K562 (cell line): ENCODE results near the gene SYMPK. TPM values are rescaled to one million over a fixed set of nuclear protein-coding genes. Genes with fewer than 3 reads are reported as not detected.
A peak's percentile ranks its signal among the peaks of the same experiment; 100 is the strongest.

ENCODE experiments used
- EGR1 ChIP-seq: fragments of 450-650 bp; conservative IDR thresholded peaks from 2 replicates; pipeline ENCODE4 v1.6.1; 2017; ENCODE audit warnings: mild to moderate bottlenecking
- ETV1 ChIP-seq: fragments of 450-650 bp; conservative IDR thresholded peaks from 2 replicates; pipeline ENCODE4 v1.6.1; 2016; ENCODE audit warnings: missing genetic modification characterization, control low read depth, low read depth, missing compliant biosample characterization
- FOS ChIP-seq: IDR thresholded peaks from 3 replicates; pipeline ENCODE4 v1.6.1; 2011; ENCODE audit not compliant: insufficient read length; ENCODE audit errors: extremely low read depth
- ILF3 ChIP-seq: fragments of 450-650 bp; IDR thresholded peaks from 2 replicates; pipeline ENCODE4 v1.6.1; 2018; ENCODE audit warnings: antibody characterized with exemption, mild to moderate bottlenecking, moderate library complexity, borderline replicate concordance
- JUNB ChIP-seq: fragments of 450-650 bp; formaldehyde crosslinking; conservative IDR thresholded peaks from 2 replicates; pipeline ENCODE4 v1.4.0; 2020; ENCODE audit warnings: mild to moderate bottlenecking
- NELFE ChIP-seq: IDR thresholded peaks from 2 replicates; pipeline ENCODE4 v1.6.1; 2011; ENCODE audit warnings: mild to moderate bottlenecking; ENCODE audit not compliant: insufficient read depth, insufficient read length
- NFIC ChIP-seq: fragments of 450-650 bp; IDR thresholded peaks from 2 replicates; pipeline ENCODE4 v1.6.1; 2017; ENCODE audit warnings: mild to moderate bottlenecking, inconsistent platforms
- POU5F1 ChIP-seq: fragments of 150-350 bp; IDR thresholded peaks from 2 replicates; pipeline ENCODE4 v1.6.1; 2014; ENCODE audit warnings: borderline replicate concordance, low read length, low read depth, mild to moderate bottlenecking; ENCODE audit not compliant: partially characterized antibody
- SMARCA5 ChIP-seq: fragments of 450-650 bp; IDR thresholded peaks from 2 replicates; pipeline ENCODE4 v1.6.1; 2016
- TAL1 ChIP-seq: fragments of 450-650 bp; IDR thresholded peaks from 2 replicates; pipeline ENCODE4 v1.6.1; 2016; ENCODE audit warnings: mild to moderate bottlenecking
- U2AF2 ChIP-seq: fragments of 200-400 bp; formaldehyde crosslinking; optimal IDR thresholded peaks from 2 replicates; pipeline ENCODE3; 2017; ENCODE audit warnings: low read depth, mild to moderate bottlenecking, low read length
- ZKSCAN8 ChIP-seq: fragments of 200-800 bp; sonication (Bioruptor generic); IDR thresholded peaks from 2 replicates; pipeline ENCODE4 v1.6.1; 2016; ENCODE audit warnings: missing genetic modification characterization, missing compliant biosample characterization
- ZNF134 ChIP-seq: fragments of 250-450 bp; sonication (Bioruptor Pico); conservative IDR thresholded peaks from 2 replicates; pipeline ENCODE4 v1.4.0; 2020
- ZNF140 ChIP-seq: fragments of 250-450 bp; sonication (Bioruptor Pico); IDR thresholded peaks from 2 replicates; pipeline ENCODE4 v1.8.0; 2021; ENCODE audit warnings: moderate library complexity, mild to moderate bottlenecking, inconsistent platforms
- ZNF589 ChIP-seq: fragments of 200-800 bp; sonication (Bioruptor generic); IDR thresholded peaks from 2 replicates; pipeline ENCODE4 v1.6.1; 2016; ENCODE audit warnings: low read depth, missing genetic modification characterization, missing compliant biosample characterization
- polyA plus RNA-seq, 8 experiments: library from polyadenylated mRNA; depleted of rRNA in 4 of 8; stranded (reverse) in 5 of 8; unstranded in 3 of 8; fragments of >200 nt; fragmentation: Nextera tagmentation in 2 of 8; fragmentation: Illumina TruSeq in 1 of 8; extraction: Ambion mirVana in 2 of 8; extraction: Trizol in 1 of 8; gene quantifications; 2 replicates each; pipeline versions ENCODE4 v1.2.1 to v1.2.3, GENCODE V29; 2011 to 2014; ENCODE audit warnings: inconsistent platforms in 1 of 8, missing spikeins in 1 of 8
- total RNA-seq, 7 experiments: library from RNA; depleted of rRNA in 6 of 7; stranded (reverse); fragments of >200 nt in 6 of 7; fragmentation: Illumina TruSeq in 2 of 7; extraction: Trizol in 2 of 7; gene quantifications; 2 replicates each; pipeline versions ENCODE4 v1.2.1 to v1.2.3, GENCODE V29; 2011 to 2021; ENCODE audit warnings: low replicate concordance in 1 of 7
- TF ChIP-seq, protein P1 (sequence below): fragments of 450-650 bp; IDR thresholded peaks from 2 replicates; pipeline ENCODE4 v1.7.0; 2016; ENCODE audit warnings: borderline replicate concordance
- TF ChIP-seq, protein P2 (sequence below): IDR thresholded peaks from 2 replicates; pipeline ENCODE4 v1.6.1; 2011; ENCODE audit not compliant: insufficient read length; ENCODE audit errors: extremely low read depth
- TF ChIP-seq, protein P3 (sequence below): sonication (generic); formaldehyde crosslinking; IDR thresholded peaks from 2 replicates; pipeline ENCODE4 v1.8.0; 2023; ENCODE audit warnings: mild to moderate bottlenecking, missing genetic modification reagents
- TF ChIP-seq, protein P4 (sequence below): fragments of 250-450 bp; sonication (Bioruptor Pico); IDR thresholded peaks from 2 replicates; pipeline ENCODE4 v1.8.0; 2021; ENCODE audit warnings: borderline replicate concordance, mild to moderate bottlenecking, moderate library complexity; ENCODE audit not compliant: poor library complexity, severe bottlenecking
- TF ChIP-seq, protein P5 (sequence below): fragments of 250-450 bp; sonication (Bioruptor Pico); IDR thresholded peaks from 2 replicates; pipeline ENCODE4 v1.5.0; 2020; ENCODE audit warnings: mild to moderate bottlenecking, borderline replicate concordance
- TF ChIP-seq, protein P6 (sequence below): sonication (generic); formaldehyde crosslinking; IDR thresholded peaks from 2 replicates; pipeline ENCODE4 v1.5.0; 2020; ENCODE audit warnings: missing genetic modification reagents

The SYMPK gene
- total and polyA plus RNA-seq, 9 of the 15 experiments (the other 6 are each of a cell fraction or from before 2014, with no cell fraction given), result 0.73 to 95.5 (median 58.4) TPM

DNA sequence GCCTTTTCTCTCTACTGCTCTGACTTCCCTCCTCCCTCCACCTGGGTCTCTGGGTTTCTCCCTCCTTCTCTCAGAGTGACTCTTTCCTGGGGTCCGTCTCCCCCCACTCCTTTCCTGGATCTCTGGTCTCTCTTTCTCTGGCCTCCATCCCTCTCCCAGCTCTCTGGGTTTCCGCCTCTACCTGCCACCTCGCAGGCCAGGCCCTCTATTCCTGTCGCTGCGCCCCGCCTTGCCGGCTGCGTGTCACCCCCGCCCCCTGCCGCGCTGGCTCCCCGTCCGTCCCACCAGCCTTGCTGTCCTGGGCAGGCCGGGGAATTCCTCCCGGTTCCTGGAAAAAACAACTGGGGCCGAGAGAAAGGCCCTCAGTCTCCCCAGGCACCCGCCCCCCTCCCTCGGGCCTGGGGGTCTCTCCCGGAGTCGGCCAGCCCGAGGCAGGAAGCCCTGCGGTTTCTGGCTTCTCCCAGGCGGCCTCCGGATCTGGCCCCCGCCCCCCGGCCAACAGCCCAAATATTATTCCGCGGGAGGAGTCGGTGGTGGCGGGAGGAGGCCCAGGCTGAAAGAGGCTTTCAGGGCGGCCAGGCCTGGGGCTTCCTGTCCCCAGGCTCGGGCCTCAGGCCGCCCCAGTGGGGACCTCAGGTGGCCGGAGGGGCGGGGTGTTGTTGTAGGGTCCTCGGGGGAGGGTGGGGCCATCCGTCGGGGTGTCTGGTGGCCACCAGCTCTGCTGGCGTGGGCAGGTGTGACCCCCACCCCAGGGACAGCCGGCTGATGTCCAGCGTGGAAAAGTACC, 13.7 kb upstream of the SYMPK start (continued):
- TF ChIP-seq NFIC (0 out of 2 replicates have a peak, but pooled peaks have one; percentile 16), ZNF589 (CRISPR knock-in tag) (no peak), FOS (no peak), ZKSCAN8 (CRISPR knock-in tag) (no peak), ETV1 (tag) (peak; percentile 72), NELFE (no peak), ZNF134 (CRISPR knock-in tag) (no peak), TAL1 (no peak), EGR1 (peak; percentile 81), SMARCA5 (peak; percentile 48; the same call in 1 of the 2 replicates), ZNF140 (CRISPR knock-in tag) (no peak), JUNB (CRISPR knock-in tag) (no peak), U2AF2 (no peak), ILF3 (no peak), POU5F1 (no peak)
- TF ChIP-seq, protein P1, sequence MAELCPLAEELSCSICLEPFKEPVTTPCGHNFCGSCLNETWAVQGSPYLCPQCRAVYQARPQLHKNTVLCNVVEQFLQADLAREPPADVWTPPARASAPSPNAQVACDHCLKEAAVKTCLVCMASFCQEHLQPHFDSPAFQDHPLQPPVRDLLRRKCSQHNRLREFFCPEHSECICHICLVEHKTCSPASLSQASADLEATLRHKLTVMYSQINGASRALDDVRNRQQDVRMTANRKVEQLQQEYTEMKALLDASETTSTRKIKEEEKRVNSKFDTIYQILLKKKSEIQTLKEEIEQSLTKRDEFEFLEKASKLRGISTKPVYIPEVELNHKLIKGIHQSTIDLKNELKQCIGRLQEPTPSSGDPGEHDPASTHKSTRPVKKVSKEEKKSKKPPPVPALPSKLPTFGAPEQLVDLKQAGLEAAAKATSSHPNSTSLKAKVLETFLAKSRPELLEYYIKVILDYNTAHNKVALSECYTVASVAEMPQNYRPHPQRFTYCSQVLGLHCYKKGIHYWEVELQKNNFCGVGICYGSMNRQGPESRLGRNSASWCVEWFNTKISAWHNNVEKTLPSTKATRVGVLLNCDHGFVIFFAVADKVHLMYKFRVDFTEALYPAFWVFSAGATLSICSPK, result peak; percentile 84; the same call in 1 of the 2 replicates
- TF ChIP-seq, protein P2, sequence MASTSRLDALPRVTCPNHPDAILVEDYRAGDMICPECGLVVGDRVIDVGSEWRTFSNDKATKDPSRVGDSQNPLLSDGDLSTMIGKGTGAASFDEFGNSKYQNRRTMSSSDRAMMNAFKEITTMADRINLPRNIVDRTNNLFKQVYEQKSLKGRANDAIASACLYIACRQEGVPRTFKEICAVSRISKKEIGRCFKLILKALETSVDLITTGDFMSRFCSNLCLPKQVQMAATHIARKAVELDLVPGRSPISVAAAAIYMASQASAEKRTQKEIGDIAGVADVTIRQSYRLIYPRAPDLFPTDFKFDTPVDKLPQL, result no peak
- TF ChIP-seq, protein P3, sequence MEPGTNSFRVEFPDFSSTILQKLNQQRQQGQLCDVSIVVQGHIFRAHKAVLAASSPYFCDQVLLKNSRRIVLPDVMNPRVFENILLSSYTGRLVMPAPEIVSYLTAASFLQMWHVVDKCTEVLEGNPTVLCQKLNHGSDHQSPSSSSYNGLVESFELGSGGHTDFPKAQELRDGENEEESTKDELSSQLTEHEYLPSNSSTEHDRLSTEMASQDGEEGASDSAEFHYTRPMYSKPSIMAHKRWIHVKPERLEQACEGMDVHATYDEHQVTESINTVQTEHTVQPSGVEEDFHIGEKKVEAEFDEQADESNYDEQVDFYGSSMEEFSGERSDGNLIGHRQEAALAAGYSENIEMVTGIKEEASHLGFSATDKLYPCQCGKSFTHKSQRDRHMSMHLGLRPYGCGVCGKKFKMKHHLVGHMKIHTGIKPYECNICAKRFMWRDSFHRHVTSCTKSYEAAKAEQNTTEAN (CRISPR knock-in tag), result no peak
- TF ChIP-seq, protein P4, sequence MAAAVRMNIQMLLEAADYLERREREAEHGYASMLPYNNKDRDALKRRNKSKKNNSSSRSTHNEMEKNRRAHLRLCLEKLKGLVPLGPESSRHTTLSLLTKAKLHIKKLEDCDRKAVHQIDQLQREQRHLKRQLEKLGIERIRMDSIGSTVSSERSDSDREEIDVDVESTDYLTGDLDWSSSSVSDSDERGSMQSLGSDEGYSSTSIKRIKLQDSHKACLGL (CRISPR knock-in tag), result no peak
- TF ChIP-seq, protein P5, sequence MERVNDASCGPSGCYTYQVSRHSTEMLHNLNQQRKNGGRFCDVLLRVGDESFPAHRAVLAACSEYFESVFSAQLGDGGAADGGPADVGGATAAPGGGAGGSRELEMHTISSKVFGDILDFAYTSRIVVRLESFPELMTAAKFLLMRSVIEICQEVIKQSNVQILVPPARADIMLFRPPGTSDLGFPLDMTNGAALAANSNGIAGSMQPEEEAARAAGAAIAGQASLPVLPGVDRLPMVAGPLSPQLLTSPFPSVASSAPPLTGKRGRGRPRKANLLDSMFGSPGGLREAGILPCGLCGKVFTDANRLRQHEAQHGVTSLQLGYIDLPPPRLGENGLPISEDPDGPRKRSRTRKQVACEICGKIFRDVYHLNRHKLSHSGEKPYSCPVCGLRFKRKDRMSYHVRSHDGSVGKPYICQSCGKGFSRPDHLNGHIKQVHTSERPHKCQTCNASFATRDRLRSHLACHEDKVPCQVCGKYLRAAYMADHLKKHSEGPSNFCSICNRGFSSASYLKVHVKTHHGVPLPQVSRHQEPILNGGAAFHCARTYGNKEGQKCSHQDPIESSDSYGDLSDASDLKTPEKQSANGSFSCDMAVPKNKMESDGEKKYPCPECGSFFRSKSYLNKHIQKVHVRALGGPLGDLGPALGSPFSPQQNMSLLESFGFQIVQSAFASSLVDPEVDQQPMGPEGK (CRISPR knock-in tag), result no peak
- TF ChIP-seq, protein P6, sequence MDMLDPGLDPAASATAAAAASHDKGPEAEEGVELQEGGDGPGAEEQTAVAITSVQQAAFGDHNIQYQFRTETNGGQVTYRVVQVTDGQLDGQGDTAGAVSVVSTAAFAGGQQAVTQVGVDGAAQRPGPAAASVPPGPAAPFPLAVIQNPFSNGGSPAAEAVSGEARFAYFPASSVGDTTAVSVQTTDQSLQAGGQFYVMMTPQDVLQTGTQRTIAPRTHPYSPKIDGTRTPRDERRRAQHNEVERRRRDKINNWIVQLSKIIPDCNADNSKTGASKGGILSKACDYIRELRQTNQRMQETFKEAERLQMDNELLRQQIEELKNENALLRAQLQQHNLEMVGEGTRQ (CRISPR knock-in tag), result no peak
